HTERT RPE-1 (cell line): ENCODE results near the gene ENPP7.

ENCODE experiments used
- in situ Hi-C: fragments of 300-500 bp; cut with MboI; formaldehyde crosslinking; loops from 4 replicates; pipeline ENCODE4 v1.14.3; 2020; ENCODE audit warnings: low sequenced_read_pairs

ENPP7 gene

DNA sequence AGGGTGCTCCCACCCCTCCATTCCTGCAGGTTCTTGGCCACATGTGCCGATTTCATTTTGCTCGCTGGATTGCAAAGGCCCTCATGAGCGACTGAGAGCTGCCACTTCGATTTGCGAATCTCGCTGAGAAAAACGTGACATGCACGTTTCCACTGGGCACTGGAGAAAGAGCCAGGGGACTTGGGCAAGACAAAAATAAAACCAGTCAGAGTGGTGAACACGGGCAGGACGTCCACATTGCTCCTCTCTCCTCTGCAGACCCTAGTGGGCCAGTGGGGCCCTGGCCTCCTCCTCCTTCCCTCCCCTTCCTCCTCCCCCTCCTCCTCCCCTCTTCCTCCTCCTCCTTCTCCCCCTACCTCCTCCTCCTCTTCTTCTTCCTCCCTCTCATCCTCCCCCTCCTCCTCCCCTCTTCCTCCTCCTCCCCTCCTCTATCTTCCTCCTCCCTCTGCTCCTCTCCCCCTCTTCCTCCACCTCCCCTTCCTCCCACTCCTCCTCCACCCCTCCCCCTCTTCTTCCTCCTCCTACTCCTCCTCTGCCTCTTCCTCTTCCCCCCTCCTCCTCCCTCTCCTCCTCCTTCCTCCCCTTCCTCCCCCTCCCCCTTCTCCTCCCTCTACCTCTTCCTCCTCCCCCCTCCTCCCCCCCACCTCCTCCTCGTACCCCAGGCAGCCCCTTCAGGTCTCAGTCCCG lies 28.1 kb upstream of the ENPP7 start:
- in situ Hi-C loops, result no loop called here

DNA sequence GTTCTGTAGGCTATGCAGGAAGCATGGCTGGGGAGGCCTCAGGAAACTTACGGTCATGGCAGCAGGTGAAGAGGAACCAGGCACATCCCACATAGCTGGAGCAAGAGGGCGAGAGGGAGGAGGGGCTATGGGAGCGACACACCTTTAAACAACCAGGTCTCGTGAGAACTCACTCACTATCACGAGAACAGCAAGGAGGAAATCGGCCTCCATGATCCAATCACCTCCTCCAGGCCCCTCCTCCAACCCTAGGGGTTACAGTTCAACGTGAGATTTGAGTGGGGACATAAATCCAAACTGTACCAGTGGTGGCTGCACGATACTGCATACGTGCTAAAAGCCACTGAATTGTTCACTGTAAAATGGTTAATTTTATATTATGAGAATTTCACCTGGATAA lies 26.1 kb upstream of the ENPP7 start:
- in situ Hi-C loops, result no loop called here

DNA sequence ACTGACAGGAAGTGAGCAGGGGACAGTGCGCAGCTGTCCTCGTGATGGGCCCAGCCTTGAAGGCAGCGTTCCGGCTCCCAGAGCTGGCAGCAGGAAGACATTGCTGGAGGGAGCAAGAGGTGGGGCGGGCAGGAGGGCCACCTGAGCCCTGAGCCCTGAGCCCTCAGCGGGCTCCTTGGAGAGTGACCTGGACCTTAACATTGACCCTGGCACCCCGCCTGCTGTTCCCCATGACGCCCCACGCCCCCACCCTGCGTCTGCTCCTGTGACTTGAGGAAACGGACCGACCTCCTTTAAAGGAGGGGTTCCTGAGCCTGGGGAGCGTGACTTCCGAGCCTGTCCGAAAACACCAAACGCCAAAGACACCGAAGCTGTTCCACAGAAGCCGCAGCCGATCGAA lies 25.1 kb upstream of the ENPP7 start:
- in situ Hi-C loops, result no loop called here

DNA sequence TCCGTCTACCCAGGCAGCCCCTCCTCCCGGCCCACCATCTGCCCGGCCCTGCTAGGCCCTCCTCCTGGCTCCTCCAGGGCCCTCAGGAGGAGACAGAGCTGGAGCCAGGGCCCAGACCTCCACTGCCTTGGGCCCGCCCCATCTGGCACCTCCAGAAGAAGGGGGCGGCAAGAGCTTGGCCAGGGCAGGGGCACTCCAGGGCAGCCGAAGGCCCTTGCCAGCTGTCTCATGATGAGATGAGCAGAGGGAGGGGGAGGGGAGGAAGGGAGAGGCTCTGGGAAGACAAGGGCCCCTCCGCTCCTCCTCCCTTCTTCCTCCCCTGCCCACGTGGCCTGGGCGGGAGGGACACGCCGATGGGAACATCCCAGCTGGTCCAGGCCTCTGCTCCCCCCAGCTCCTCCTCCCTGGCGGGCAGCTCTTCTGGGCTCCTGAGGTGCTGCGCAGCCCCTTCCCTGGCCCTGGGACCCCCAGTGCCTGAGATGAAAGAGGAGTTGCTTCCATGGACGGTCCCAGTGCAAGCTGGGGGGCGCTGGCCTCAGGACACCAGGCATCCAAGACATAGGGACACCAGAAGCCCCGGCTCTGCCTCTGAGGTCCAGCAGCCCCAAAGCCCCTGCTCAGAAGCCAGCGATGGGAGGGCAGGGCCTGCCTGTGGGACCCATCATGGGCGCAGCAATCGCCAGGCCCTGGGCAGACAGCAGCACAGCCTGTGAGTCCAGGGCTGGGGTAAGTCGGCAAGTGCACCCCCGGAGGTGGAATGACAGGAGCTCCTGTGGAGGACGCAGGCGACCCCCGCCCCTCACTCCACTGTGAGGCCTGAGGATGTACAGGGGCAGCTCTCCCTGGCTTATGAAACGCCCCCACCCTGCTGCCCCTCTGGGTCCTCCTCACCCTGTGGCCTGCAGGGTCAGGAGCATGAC lies 23.6 kb upstream of the ENPP7 start:
- in situ Hi-C loops, result no loop called here

DNA sequence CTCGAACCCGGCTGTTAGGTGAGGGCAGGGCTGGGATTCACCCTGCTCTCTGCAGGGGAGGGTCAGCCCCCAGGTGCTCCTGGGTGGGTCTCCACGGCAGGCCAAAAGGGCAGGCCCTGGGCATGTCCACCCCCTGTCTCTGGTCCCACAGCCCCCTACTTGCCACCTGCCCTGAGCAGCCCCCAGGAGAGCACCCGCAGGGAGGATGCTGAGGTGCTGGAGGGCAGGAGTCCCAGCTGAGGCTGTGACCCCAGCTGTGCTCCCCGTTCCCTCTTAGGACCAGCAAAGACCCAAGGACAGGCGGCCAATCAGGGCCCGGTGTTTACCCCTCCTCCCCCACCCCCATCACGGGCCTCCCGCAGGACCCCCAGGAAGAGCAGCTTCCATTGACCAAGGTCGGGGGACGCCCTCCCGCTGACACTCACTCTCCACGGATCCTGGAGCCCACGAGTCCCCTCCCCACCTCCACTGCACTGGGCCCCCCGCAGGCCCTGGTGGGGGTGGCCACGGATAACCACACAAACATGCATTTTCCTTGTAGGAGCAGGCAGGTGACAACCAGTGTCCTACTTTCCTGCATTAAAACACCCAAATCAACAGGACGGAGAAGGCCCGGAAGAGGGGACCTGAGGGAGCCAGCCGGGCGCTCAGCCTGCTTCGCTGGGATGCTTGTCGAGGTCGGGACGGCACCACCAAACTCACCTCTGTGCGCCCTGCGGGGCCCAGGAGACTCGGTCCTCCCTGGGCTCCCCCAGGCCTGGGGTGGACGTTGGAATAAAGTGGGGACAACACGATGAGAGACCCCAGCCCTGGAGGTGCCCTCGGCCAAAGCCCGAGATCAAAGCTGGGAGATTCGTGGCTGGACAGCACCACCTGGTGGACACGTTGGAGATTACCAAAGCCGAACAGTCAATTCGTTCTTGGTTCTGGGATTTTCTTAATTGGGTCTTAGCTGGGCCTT lies 22.5 kb upstream of the ENPP7 start:
- in situ Hi-C loops, result no loop called here

DNA sequence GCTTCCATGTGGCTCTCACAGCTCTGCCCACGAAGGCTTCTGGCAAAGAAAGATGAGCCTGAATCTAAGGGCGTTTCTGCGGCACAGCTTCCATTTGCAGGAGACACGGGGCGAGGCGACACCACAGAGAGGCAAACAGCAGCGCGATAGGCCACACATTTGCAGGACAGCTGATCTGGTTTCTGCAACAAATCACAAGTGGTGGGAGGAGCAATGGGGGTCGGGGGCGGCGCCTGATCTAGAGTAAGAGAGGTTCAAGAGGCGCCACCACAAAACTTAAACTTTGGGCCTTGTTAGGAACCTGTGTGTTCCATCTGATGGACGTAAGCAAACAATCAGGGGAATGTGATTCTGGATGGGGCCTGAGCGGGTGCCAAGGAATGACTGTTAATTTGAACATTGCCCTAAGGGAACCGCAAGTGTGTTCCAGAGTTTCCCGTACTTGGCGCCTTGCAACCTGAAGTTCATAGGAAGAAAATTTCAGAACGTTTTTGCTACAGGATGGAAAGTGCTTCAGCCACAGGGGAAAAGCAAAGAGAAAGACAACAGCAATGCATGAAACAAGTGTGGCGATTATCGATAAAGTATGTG lies 18.9 kb upstream of the ENPP7 start:
- in situ Hi-C loops, result no loop called here

DNA sequence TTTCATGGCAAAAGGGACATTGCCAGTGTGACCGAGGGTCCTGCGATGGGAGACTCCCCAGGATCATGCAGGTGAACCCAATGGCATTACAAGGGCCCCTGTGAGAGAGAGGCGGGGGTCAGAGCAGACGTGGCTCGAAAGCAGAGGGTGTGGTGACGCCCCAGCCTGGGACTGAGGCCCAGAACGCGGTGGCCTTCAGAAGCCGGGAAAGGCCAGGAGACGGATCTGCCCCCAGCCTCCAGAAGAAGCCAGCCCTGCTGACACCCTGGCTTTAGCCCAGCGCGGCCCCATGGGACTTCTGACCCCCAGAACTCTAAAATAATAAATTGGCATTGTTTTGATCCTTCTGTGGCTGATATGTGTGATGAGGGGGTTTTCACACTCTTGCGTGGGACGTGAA lies 17.4 kb upstream of the ENPP7 start:
- in situ Hi-C loops, result no loop called here

DNA sequence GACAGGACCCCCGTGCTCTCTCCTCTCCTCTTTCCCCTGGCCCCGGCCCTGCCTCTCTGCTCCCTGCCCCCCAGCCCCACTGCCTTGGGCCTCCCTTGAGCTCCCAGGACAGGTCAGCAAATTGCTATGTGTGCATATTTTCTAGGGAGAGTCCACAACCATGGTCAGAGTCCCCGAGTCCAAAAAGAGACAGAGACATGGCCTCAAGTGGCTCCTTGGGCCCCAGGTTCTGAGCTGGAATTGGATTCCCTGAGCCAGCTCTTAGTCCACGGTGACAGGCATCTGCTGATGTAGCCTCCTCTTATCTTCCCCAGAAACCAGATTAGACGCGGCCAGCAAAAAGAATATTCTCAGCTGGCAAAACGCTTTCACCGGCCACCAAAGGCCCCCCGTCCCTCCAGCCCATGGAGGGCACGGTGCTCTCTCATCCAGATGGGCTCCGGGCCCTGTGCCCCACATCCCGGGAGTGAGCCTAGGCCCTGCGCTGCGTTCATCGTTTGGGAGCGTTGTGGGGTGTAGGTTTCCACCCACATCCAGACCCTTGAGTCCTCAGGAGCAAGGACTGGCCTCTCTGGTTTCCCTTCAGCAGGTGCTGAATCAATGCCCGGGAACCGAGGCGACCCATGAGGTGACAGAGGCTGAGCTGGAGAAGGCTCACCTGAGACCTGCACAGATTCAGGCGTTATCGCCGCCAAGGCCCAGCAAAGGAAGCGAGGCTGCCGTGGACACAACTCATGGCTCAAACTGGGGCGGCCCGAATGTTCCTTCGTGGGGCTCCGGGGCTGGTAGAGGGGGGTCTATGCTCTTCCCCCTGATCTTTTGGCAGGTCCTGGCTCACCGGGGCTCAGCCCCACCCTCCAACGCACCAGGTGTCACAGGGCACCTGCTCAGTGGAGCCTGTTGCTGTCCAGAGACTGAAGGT lies 16.3 kb upstream of the ENPP7 start:
- in situ Hi-C loops, result no loop called here

DNA sequence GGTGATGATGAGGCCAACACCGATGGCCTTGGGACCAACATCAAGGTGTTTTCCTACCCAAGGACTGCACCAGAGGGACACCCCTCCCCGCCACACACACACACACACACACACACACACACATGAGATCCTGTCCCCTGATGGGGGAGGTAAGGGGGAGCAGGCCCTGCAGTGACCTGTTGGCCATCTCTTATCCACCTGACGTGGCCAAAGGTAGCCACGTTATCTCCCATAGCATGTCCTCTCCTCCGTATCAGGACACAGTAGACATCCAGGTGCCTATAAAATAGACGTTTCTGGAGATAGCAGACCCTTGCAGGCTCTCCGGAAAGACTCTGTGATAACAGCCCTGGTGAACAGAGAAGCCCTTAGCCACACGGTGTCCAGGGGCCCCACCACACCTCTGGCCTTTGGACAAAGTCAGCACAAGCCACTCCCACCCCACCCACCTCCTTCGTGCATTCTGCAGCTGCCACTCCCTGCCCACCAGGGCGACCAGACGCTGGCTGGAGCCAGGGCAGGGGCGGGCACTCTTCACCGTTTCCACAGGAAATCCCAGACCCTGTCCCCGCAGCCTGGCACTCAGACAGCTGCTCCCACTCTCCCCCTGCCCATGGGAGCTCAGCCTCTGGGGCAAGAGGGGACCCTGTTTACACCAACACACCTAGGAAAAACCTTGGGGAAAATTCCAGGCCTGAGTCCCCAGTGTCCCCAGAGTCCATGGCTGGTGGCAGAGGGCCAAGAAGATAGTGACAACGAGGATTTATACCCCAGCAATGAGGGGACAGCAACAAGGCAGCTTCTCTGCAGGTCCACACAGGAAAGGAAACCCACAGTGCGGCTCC lies 15.4 kb upstream of the ENPP7 start:
- in situ Hi-C loops, result no loop called here

DNA sequence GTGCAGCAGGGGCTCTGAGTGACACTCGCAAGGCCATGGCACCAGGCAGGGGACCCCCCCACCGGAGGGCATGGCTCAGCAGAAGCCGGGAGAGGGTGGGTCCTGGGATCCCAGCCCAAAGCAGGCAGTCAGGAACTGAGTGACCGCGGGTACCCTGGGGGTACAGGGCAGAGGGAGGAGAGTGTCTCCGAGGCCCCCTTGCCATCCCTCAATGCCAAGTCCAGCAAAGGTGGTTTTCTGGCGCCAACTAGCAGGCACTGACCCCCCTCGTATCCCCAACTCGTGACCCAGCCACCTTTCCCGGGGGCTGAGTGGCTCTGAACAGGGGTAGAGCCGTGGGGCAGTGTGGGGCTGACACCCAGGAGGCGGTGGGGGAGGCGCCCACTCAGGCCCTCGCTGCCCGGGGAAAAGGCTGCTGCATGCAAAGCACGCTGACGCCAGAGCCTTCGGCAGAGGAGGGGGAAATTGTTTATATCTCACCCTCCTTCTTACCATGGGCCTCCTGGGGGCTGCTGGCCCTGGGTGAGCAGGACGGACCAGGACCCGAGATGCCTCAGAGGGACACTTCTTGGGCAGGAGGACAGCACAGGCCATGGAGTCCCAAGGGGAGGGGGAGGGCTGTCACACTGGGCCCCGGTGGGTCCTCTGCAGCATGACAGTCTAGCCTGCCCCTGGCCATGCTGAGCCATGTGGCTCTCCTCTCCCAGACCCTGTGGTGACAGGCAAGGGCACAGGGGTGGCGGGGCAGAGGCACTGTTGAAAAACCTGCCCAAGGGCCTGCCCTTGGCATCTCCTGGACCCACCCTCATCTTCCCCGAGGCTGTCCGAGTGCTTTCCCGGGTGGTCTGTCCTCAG lies 14.6 kb upstream of the ENPP7 start:
- in situ Hi-C loops, result no loop called here

DNA sequence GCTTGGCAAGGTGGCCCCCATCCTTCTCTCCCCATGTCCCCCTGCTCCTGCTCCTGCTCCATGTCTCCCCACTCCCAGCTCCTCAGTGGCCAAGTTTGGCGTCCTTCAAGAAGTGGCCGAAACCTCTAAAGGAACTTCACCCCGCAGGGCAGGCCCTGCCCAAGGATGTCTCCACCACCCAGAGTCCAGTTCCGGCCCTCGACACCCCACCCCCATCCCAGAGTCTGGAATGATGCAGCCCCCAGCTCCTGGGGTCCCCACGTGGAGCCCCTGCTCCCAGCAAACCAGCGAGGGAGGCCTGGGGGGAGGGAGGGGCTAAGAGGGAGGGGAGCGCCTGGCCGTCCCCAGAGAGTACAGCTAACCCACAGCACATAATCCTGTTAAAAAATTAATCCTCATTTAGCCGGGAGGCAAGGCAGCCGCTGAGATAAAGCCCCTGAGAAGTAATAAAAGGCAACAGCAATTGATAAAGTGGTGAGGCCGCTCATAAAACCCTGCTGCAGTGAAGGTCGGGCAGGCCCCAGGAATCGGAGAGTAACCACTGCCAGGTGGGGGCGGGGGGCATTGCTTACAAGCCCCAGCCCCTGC lies 9.9 kb upstream of the ENPP7 start:
- in situ Hi-C loops, result no loop called here

DNA sequence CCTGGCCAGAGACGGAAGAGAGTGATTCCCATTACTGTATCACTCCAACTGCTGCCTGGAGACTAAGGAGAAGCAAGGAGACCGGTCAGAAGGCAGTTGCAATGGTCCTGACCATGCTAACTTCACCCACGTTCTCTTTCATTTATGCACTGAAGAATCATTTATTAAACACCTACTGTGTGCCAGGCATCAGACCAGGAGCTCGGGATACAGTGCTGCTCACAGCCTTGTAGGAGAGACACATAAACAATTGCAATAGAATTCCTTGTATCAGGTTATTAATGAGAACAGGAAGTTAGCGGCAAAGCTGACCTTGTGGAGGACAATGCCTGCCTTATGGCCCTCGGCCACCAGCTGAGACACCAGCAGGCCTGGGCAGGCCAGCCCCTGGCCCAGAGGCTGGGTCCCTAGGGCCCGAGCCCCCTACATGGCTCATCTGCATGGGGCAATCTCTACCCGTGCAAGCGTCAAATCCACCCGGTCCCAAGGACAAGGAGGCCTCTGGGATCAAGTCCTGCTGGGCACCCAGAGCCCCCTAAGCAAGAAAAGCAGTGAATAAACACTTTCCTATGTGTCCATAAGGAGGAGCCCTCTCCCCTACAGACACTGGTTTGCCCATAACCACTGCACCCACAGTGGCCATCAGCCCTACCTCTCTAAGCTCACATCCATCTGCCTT lies 8.6 kb upstream of the ENPP7 start:
- in situ Hi-C loops, result no loop called here

DNA sequence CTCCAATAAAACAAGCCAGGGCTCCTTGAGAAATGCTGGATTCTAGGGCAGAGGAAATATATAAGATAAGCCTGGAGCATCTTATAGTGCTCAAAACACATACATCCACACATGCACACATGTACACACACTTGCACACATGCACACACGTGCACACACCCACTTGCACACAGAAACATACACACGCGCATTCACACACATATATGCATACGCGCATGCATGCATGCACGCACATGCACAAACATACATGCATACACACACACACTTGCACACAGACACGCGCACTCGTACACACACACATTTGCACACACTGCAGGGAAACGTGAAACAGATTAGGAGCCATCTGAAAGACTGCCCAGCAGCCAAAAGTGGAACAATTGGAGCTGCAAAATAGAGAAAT lies 8.0 kb upstream of the ENPP7 start:
- in situ Hi-C loops, result no loop called here

DNA sequence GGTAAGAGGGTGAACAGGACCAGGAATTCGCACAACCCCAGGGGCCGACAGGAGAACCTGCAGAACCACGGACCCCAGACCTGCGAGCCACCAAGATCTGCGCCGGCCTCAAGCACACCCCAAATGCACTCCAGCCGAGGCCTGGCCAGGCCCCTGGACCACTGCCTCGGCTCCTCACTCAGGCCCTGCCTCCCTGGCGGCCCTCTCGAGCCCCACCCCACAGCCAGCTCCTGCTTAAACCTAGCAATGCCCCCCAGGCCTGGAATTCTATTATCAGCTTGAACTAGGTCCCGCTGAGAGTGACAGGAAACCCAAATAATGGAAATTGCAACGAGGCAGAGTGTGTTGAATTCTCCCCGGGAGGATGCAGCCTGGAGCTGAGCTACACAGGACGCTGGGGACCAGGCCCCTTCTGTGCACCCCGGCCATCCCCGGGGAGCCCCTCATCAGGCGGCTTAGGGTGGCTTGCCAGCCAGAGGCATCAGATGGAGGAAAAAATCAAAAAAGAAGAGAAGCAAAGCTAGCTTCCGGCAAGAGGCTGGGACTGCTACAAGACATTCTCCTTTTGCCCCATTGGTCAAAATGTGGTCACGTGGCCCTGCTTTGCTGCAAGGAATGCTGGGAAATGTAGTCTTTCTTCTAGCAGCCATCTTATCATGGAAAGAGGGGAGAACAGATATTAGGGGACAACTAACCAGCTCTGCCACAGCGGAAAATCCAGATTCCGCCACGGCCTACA lies 2.4 kb upstream of the ENPP7 start:
- in situ Hi-C loops, result no loop called here

DNA sequence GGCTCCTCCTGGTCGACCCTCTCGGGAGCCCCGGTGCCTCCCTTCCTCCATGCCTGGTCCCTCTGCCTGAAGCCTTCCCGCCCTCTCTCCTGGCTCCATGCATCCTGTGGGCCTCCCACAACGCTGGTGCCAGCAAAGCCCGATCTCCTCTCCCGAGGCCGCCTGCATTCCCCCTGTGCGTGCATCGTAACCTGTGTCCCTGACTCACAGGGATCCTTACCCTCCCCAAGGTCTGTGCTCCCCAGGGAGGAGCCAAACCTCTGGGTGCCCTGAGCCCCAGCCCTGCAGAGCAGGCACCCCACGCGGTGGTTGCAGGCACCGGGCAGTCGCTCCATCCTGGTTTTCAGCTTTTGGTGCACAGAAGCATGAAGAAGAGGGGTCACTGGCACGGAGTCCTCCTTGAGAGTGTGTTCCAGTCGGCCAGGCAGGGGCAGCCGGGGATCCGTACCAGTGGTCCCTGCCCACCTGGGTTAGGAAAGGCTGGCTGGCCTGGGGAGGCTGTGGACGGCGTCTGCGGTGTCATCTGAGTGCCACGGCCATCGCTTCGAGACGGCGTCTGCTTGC lies 1.8 kb upstream of the ENPP7 start:
- in situ Hi-C loops, result no loop called here

DNA sequence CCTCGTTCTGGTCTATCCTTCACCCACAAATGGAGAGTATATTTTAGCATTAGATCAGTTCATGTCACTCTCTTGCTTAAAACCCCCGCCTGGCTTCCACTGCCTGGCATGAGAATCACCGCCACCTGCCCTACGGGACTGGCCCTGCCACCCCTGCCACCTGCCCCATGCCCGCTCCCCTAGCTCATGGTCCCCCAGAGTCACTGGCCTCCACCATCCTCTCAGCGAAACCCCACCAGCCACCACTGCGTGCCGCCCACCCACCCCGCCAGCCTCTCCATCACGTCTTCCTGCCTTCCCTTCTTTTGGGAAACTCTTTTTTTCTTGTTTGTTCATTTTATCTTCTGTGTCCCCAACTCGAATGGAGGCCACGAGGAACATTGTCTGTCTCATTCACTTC lies 982 bp upstream of the ENPP7 start:
- in situ Hi-C loops, result no loop called here
